Esophagus muscularis mucosa (tissue), 4 donors: Measurements from ENCODE around the gene CSF1. TPM values are rescaled to one million over a fixed set of nuclear protein-coding genes. Genes with fewer than 3 reads are reported as not detected.

Experiments
- DNase-seq: peaks from one replicate; pipeline ENCODE4 v3.0.0-alpha.2; 2017; ENCODE audit errors: extremely low spot score
- H3K27ac ChIP-seq, 4 donors: fragments of 200-600 bp; sonication (generic); replicated peaks in 1 of 4; 1 replicate in 3 of 4; 2 replicates in 1 of 4; pipeline ENCODE4 v1.5.1; 2016 to 2019; ENCODE audit warnings: mild to moderate bottlenecking in 1 of 4
- H3K27me3 ChIP-seq, 4 donors: fragments of 200-600 bp; sonication (generic); one replicate each; pipeline versions ENCODE4 v1.5.1 to v1.6.0; 2016 to 2019
- H3K36me3 ChIP-seq, 4 donors: fragments of 200-600 bp; sonication (generic); one replicate each; pipeline ENCODE4 v1.5.1; 2016 to 2019
- H3K4me1 ChIP-seq, 4 donors: fragments of 200-600 bp; sonication (generic); one replicate each; pipeline ENCODE4 v1.5.1; 2016 to 2019
- H3K4me3 ChIP-seq, 4 donors: fragments of 200-600 bp; sonication (generic); 1 replicate in 2 of 4; 2 replicates in 2 of 4; pipeline ENCODE4 v1.5.1; 2016 to 2019; ENCODE audit warnings: mild to moderate bottlenecking in 4 of 4, moderate library complexity in 1 of 4
- H3K9me3 ChIP-seq, 4 donors: fragments of 200-600 bp; sonication (generic); 1 replicate in 3 of 4; 2 replicates in 1 of 4; pipeline ENCODE4 v1.5.1; 2016 to 2019
- CTCF ChIP-seq, 3 experiments: fragments of 200-600 bp in 2 of 3; fragments of 450-650 bp in 1 of 3; sonication (generic) in 2 of 3; IDR thresholded peaks; one replicate each; pipeline ENCODE4 v1.5.1; 2017 to 2019; ENCODE audit warnings: antibody characterized with exemption in 3 of 3, mild to moderate bottlenecking in 2 of 3, moderate library complexity in 1 of 3
- EP300 ChIP-seq: sonication (generic); formaldehyde crosslinking; IDR thresholded peaks from one replicate; pipeline ENCODE4 v1.6.1; 2017; ENCODE audit warnings: antibody characterized with exemption
- POLR2A ChIP-seq: fragments of 450-650 bp; IDR thresholded peaks from one replicate; pipeline ENCODE4 v1.6.1; 2017; ENCODE audit warnings: antibody characterized with exemption, moderate library complexity, mild to moderate bottlenecking, low read depth
- POLR2AphosphoS5 ChIP-seq, 2 donors: sonication (generic); formaldehyde crosslinking; IDR thresholded peaks; one replicate each; pipeline ENCODE4 v1.6.1; 2017; ENCODE audit warnings: antibody characterized with exemption in 2 of 2
- WGBS: methylation state at CpG from one replicate; pipeline ENCODE4 v1.1.5; 2018; 5-methylcytosine and 5-hydroxymethylcytosine counted together
- intact Hi-C: fragments of 100-400 bp; cut with DNase I; formaldehyde crosslinking; loops from one replicate; pipeline ENCODE4 v1.15.1; 2023
- total RNA-seq, 4 donors: library from RNA; depleted of rRNA; stranded (reverse); fragments of >200 nt; gene quantifications; one replicate each; pipeline versions ENCODE4 v1.1.0 to v1.2.1, GENCODE V29; 2016

Gene CSF1
- total RNA-seq, 4 donors from 2014 or later: 27.0 to 92.6 (median 48.1) TPM

DNA sequence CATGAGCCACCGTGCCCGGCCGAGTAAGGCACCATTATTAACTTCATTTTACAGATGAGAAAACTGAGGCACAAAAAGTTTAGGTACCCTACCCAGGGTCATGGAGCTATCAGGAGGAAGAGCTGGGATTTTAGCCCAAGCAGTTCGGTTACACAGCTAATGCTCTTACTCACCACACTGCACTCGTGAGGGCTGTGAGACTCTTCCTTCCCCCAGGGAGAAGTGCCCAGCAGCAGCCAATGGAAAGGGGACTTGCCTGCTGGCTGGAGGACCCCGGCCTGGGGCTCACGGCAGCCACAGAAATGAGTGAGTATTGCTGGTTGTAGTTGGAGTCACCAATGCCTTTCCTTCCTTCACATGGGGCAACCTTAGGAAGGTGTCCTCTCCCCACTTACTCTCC, 5.2 kb upstream of the CSF1 start:
- Histone ChIP-seq H3K27me3 (no peaks in the 10 kb centered on the region), H3K9me3 (no peaks in the 10 kb centered on the region), H3K4me3 (no peak overlapping the region), H3K27ac (no peak overlapping the region), H3K36me3 (no peaks in the 10 kb centered on the region), H3K4me1 (peaks cover 15 to 26% (median 24%) of the 10 kb centered on the region in 4 donors)
- intact Hi-C loops: no loop called here
- no peak for DNase-seq
- TF ChIP-seq CTCF (IDR thresholded peaks at IDR 0.05) (no peak), POLR2AphosphoS5 (IDR thresholded peaks at IDR 0.05) (no peak), POLR2A (no peak), EP300 (no peak)
- WGBS: 100% methylated on average over 5 of the region's 7 CpGs

DNA sequence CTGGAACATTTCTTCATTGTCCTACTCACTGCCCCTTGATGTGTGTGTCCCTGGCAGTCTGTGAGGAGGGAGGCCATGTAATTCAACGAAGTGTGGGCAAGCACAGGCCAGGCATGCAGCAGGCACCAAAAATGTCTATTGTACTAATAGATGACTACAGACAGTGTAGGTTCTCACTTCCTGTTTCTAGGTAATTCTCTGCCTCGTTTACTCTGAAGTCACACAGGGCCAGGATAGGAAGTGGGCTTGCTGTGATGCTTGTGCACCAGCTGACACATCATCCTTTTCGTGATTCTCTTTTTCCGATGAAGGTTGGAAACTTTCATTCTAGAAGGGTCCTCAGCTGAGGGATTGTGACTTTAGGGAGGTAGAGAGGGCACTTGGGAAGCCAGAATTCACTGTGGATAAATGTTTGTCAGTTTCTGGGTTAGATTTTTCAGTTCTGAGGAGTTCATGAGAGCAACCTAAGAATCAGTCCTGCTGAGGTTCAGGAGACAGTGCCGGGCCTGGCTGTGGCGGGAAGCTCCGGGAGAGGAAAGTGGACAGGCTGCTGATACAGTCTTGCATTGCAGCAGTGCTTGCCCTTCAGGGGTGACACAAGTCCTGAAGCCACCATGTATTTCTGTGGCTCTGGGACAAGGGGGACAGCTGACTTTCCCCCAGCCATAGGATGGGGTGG, 4.3 kb upstream of the CSF1 start:
- no peak for TF ChIP-seq CTCF (IDR thresholded peaks at IDR 0.05)
- TF ChIP-seq POLR2A: no peak
- TF ChIP-seq POLR2AphosphoS5 (IDR thresholded peaks at IDR 0.05): no peak
- no peak for TF ChIP-seq EP300
- H3K4me1 ChIP-seq: peaks cover 15 to 28% (median 26%) of the 10 kb centered on the region in 4 donors
- no peak for DNase-seq
- no peaks in the 10 kb centered on the region for H3K27me3 ChIP-seq
- intact Hi-C loops: no loop called here
- no peak overlapping the region for H3K4me3 ChIP-seq
- H3K27ac ChIP-seq: no peak overlapping the region
- H3K36me3 ChIP-seq: no peaks in the 10 kb centered on the region
- no peaks in the 10 kb centered on the region for H3K9me3 ChIP-seq
- 93% methylated on average over 7 of the region's 7 CpGs for WGBS

- 87% methylated on average over 4 of the region's 4 CpGs for WGBS
- no peaks in the 10 kb centered on the region for H3K9me3 ChIP-seq
- H3K36me3 ChIP-seq: no peaks in the 10 kb centered on the region
- H3K27me3 ChIP-seq: no peaks in the 10 kb centered on the region
- H3K4me1 ChIP-seq: peaks cover 20 to 33% (median 28%) of the 10 kb centered on the region in 4 donors
- H3K4me3 ChIP-seq: no peak overlapping the region
- intact Hi-C loops: no loop called here
- TF ChIP-seq POLR2AphosphoS5 (IDR thresholded peaks at IDR 0.05) (no peak), POLR2A (no peak), CTCF (IDR thresholded peaks at IDR 0.05) (no peak), EP300 (no peak)
- DNase-seq: no peak
- no peak overlapping the region for H3K27ac ChIP-seq
Observed at GRCh38 chr1:109906839-109907180, 3.8 kb upstream of the CSF1 start.

- H3K36me3 ChIP-seq: no peaks in the 10 kb centered on the region
- TF ChIP-seq POLR2A (no peak), CTCF (IDR thresholded peaks at IDR 0.05) (no peak), POLR2AphosphoS5 (IDR thresholded peaks at IDR 0.05) (no peak), EP300 (no peak)
- no peaks in the 10 kb centered on the region for H3K27me3 ChIP-seq
- DNase-seq: no peak
- H3K27ac ChIP-seq: no peak overlapping the region
- peaks cover 25 to 37% (median 32%) of the 10 kb centered on the region in 4 donors for H3K4me1 ChIP-seq
- H3K9me3 ChIP-seq: no peaks in the 10 kb centered on the region
- H3K4me3 ChIP-seq: no peak overlapping the region
- intact Hi-C loops: no loop called here
- 80% methylated on average over 1 of the region's 1 CpG for WGBS
Observed at GRCh38 chr1:109907190-109907774, 3.4 kb upstream of the CSF1 start.
